Brain microvascular endothelial cell (primary cell): ENCODE data around the gene CMTM3.

Source experiments
- DNase-seq: peaks from one replicate; pipeline ENCODE4 v3.0.0-alpha.2; 2020
- H3K27ac ChIP-seq: fragments of 250-450 bp; sonication (Bioruptor Pico); 2 replicates; pipeline ENCODE4 v1.5.1; 2020; ENCODE audit warnings: mild to moderate bottlenecking, moderate library complexity
- H3K27me3 ChIP-seq: fragments of 250-450 bp; sonication (Bioruptor Pico); replicated peaks from 2 replicates; pipeline ENCODE4 v1.5.1; 2020; ENCODE audit warnings: mild to moderate bottlenecking
- H3K36me3 ChIP-seq: fragments of 250-450 bp; sonication (Bioruptor Pico); replicated peaks from 2 replicates; pipeline ENCODE4 v1.5.1; 2020; ENCODE audit warnings: mild to moderate bottlenecking
- H3K4me3 ChIP-seq: 2 replicates; pipeline ENCODE4 v1.5.1; 2011; ENCODE audit warnings: low read depth, mild to moderate bottlenecking, control low read depth, low read length, moderate library complexity
- in situ Hi-C: cut with HindIII; loops from 2 replicates; pipeline ENCODE4 v1.10.0; 2017; ENCODE audit warnings: low sequenced_read_pairs, low pct_ligation_motif_present
- TF ChIP-seq, protein P1 (sequence below): IDR thresholded peaks from 2 replicates; pipeline ENCODE4 v1.5.1; 2011; ENCODE audit warnings: low read depth, mild to moderate bottlenecking, moderate library complexity, low read length, control low read depth, inconsistent platforms; ENCODE audit errors: missing control alignments

The CMTM3 gene

DNA sequence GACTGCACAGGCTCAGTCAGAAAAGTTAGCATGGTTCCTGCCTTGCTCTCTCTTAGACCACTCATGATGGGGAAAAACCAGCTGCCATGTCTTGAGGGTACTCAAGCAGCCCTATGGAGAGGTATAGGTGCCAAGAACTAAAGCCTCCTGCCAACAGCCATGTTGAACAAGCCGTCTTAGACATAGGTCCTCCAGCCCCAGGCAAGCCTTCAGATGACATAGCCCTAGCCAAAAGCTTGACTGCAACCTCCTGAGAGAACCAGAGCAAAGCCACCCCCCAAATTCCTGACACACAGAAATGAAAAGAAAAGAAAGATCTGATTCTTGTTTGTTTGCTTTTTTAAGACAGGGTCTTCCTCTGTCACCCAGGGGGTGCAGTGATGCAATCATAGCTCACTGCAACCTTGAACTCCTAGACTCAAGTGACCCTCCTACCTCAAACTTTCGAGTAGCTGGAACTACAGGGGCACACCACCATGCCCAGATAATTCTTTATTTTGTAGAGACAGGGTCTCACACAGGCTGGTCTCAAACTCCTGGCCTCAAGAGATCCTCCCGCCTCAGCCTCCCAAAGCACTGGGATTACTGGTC, 36.3 kb downstream of the CMTM3 start:
- in situ Hi-C loops = no loop called here
- TF ChIP-seq, protein P1, sequence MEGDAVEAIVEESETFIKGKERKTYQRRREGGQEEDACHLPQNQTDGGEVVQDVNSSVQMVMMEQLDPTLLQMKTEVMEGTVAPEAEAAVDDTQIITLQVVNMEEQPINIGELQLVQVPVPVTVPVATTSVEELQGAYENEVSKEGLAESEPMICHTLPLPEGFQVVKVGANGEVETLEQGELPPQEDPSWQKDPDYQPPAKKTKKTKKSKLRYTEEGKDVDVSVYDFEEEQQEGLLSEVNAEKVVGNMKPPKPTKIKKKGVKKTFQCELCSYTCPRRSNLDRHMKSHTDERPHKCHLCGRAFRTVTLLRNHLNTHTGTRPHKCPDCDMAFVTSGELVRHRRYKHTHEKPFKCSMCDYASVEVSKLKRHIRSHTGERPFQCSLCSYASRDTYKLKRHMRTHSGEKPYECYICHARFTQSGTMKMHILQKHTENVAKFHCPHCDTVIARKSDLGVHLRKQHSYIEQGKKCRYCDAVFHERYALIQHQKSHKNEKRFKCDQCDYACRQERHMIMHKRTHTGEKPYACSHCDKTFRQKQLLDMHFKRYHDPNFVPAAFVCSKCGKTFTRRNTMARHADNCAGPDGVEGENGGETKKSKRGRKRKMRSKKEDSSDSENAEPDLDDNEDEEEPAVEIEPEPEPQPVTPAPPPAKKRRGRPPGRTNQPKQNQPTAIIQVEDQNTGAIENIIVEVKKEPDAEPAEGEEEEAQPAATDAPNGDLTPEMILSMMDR = no peak
- DNase-seq = no peak

GRCh38 chr16:66641387-66641786, 36.9 kb downstream of the CMTM3 start:
- H3K4me3 ChIP-seq = no peak overlapping the region
- H3K27me3 ChIP-seq = no peaks in the 10 kb centered on the region
- no peaks in the 10 kb centered on the region for H3K36me3 ChIP-seq
- H3K27ac ChIP-seq = no peak overlapping the region
- in situ Hi-C loops = no loop called here
- no peak for DNase-seq
- TF ChIP-seq, protein P1 = no peak

More for the DNA sequence above, 36.3 kb downstream of the CMTM3 start:
- Histone ChIP-seq H3K36me3 (no peaks in the 10 kb centered on the region), H3K4me3 (no peak overlapping the region), H3K27ac (no peak overlapping the region), H3K27me3 (no peaks in the 10 kb centered on the region)

GRCh38 chr16:66647866-66648265, 43.4 kb downstream of the CMTM3 start:
- Histone ChIP-seq H3K27me3 (no peaks in the 10 kb centered on the region), H3K36me3 (no peaks in the 10 kb centered on the region), H3K27ac (no peak overlapping the region), H3K4me3 (no peak overlapping the region)
- TF ChIP-seq, protein P1 = no peak
- DNase-seq = no peak
- in situ Hi-C loops = no loop called here

DNA sequence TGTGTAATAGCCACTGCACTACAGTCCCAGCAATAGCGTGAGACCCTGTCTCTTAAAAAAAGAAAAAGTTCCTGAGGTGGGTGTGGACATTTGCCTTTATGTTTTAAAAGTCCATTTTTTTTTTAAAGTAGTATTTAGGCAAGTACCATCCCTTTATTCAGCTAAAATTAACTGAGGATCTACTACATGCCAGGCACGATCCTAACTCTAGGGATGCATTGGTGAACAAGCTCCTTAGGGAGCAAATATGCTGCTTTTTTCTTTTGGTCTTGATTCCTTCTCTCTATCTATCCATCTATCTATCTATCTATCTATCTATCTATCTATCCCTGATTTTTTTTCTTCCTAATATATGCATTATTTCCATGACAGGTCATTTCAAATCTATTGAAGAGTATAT, 44.7 kb downstream of the CMTM3 start:
- H3K27me3 ChIP-seq = no peaks in the 10 kb centered on the region
- no peak overlapping the region for H3K4me3 ChIP-seq
- no peak overlapping the region for H3K27ac ChIP-seq
- TF ChIP-seq, protein P1 = no peak
- no peak for DNase-seq
- in situ Hi-C loops = no loop called here
- H3K36me3 ChIP-seq = no peaks in the 10 kb centered on the region

GRCh38 chr16:66649636-66650205, 45.2 kb downstream of the CMTM3 start:
- no peak overlapping the region for H3K4me3 ChIP-seq
- no peak overlapping the region for H3K27ac ChIP-seq
- H3K27me3 ChIP-seq = no peaks in the 10 kb centered on the region
- no peak for DNase-seq
- in situ Hi-C loops = no loop called here
- TF ChIP-seq, protein P1 = no peak
- no peaks in the 10 kb centered on the region for H3K36me3 ChIP-seq
